Chondrocyte (in vitro differentiated cells): ENCODE measurements around the gene PPP2R2D. TPM values are rescaled to one million over a fixed set of nuclear protein-coding genes. Genes with fewer than 3 reads are reported as not detected.

ENCODE experiments used
- DNase-seq: peaks from one replicate; pipeline ENCODE4 v3.0.0; 2021; ENCODE audit warnings: mixed read lengths, low spot score
- H3K27ac Mint-ChIP-seq: one replicate; pipeline ENCODE4 v1.8.0; 2021; ENCODE audit warnings: mild to moderate bottlenecking, moderate library complexity, mixed read lengths; ENCODE audit not compliant: unreplicated experiment
- H3K27me3 Mint-ChIP-seq: 2 replicates; pipeline ENCODE4 v1.8.0; 2021; ENCODE audit warnings: low read depth, mixed read lengths
- H3K36me3 Mint-ChIP-seq: 2 replicates; pipeline ENCODE4 v1.8.0; 2021; ENCODE audit warnings: low read depth, mixed read lengths
- H3K4me1 Mint-ChIP-seq: 2 replicates; pipeline ENCODE4 v1.8.0; 2021; ENCODE audit warnings: low read depth, mild to moderate bottlenecking, mixed read lengths
- H3K4me3 Mint-ChIP-seq: one replicate; pipeline ENCODE4 v1.8.0; 2021; ENCODE audit warnings: mild to moderate bottlenecking, moderate library complexity, mixed read lengths; ENCODE audit not compliant: unreplicated experiment
- H3K9me3 Mint-ChIP-seq: 2 replicates; pipeline ENCODE4 v1.8.0; 2021; ENCODE audit warnings: low read depth, mixed read lengths
- CTCF ChIP-seq: fragments of 200-600 bp; sonication (generic); IDR thresholded peaks from 2 replicates; pipeline ENCODE4 v1.5.0; 2021; ENCODE audit warnings: antibody characterized with exemption, mild to moderate bottlenecking, moderate library complexity
- total RNA-seq: library from RNA; stranded (reverse); gene quantifications from 3 replicates; pipeline ENCODE4 v1.2.1, GENCODE V29; 2021

Gene PPP2R2D
- total RNA-seq, 1 donor from 2014 or later = 24.3 TPM

- Mint-ChIP-seq H3K4me1 (no peaks in the 10 kb centered on the region), H3K27ac (no peak overlapping the region), H3K36me3 (no peaks in the 10 kb centered on the region), H3K4me3 (no peak overlapping the region), H3K27me3 (peaks cover 47% of the 10 kb centered on the region), H3K9me3 (no peaks in the 10 kb centered on the region)
- DNase-seq = peak; percentile 83
- no peak for TF ChIP-seq CTCF
Measured at GRCh38 chr10:131862548-131862947, 38.3 kb upstream of the PPP2R2D start.

- peak; percentile 54 for DNase-seq
- Mint-ChIP-seq H3K27ac (no peak overlapping the region), H3K4me3 (no peak overlapping the region), H3K27me3 (peaks cover 37% of the 10 kb centered on the region), H3K9me3 (no peaks in the 10 kb centered on the region), H3K36me3 (no peaks in the 10 kb centered on the region), H3K4me1 (no peaks in the 10 kb centered on the region)
- TF ChIP-seq CTCF = no peak
Measured at GRCh38 chr10:131865223-131865917, 35.4 kb upstream of the PPP2R2D start.

GRCh38 chr10:131866673-131867072 is 34.1 kb upstream of the PPP2R2D start:
- no peak overlapping the region for H3K4me3 Mint-ChIP-seq
- no peak overlapping the region for H3K27ac Mint-ChIP-seq
- no peak for TF ChIP-seq CTCF
- peaks cover 32% of the 10 kb centered on the region for H3K27me3 Mint-ChIP-seq
- no peaks in the 10 kb centered on the region for H3K4me1 Mint-ChIP-seq
- no peaks in the 10 kb centered on the region for H3K9me3 Mint-ChIP-seq
- DNase-seq = no peak
- no peaks in the 10 kb centered on the region for H3K36me3 Mint-ChIP-seq

- Mint-ChIP-seq H3K9me3 (no peaks in the 10 kb centered on the region), H3K4me3 (no peak overlapping the region), H3K4me1 (no peaks in the 10 kb centered on the region), H3K27ac (no peak overlapping the region), H3K36me3 (no peaks in the 10 kb centered on the region), H3K27me3 (peaks cover 26% of the 10 kb centered on the region)
- TF ChIP-seq CTCF = no peak
- peak; percentile 36 for DNase-seq
Measured at GRCh38 chr10:131868436-131868835, 32.4 kb upstream of the PPP2R2D start.

- no peaks in the 10 kb centered on the region for H3K4me1 Mint-ChIP-seq
- TF ChIP-seq CTCF = no peak
- no peak overlapping the region for H3K4me3 Mint-ChIP-seq
- H3K27ac Mint-ChIP-seq = no peak overlapping the region
- peak; percentile 75 for DNase-seq
- no peaks in the 10 kb centered on the region for H3K36me3 Mint-ChIP-seq
- H3K27me3 Mint-ChIP-seq = peaks cover 23% of the 10 kb centered on the region
- H3K9me3 Mint-ChIP-seq = no peaks in the 10 kb centered on the region
Measured at GRCh38 chr10:131869344-131869743, 31.5 kb upstream of the PPP2R2D start.
